ENCODE results near the gene SPG7. TPM values are rescaled to one million over a fixed set of nuclear protein-coding genes. Genes with fewer than 3 reads are reported as not detected.
"Not testable (repeated sequence)": the region's sequence is repeated elsewhere in the genome, so short reads cannot be mapped to it uniquely, and the experiment has no call there.

Gene SPG7
- total RNA-seq: 10 to 100 TPM; 76.1 to 88.4 (median 78.5) TPM

GRCh38 chr16:89507834-89508590, at the start of gene SPG7:
TSS of gene SPG7 (plus strand) at chr16:89508403. CDS start at chr16:89508418, 15 bp downstream.
- H3K27me3 Mint-ChIP-seq (ENCODE audit: low read depth): no peaks in the 10 kb centered on the region
- DNase-seq (peak; percentile 88), ATAC-seq (peak; percentile 71 to 74)
- no peaks in the 10 kb centered on the region for H3K9me3 Mint-ChIP-seq
- H3K4me1 Mint-ChIP-seq (ENCODE audit: low read depth): peaks cover 34% of the 10 kb centered on the region
- peak within 1 kb of the TSS; percentile 96 for H3K4me3 Mint-ChIP-seq
- no peaks in the 10 kb centered on the region for H3K36me3 Mint-ChIP-seq (ENCODE audit: insufficient read depth)

GRCh38 chr16:89458551-89458950, 49.7 kb upstream of the SPG7 start:
- Mint-ChIP-seq H3K36me3 (ENCODE audit: insufficient read depth) (peaks cover 3% of the 10 kb centered on the region), H3K4me3 (no peak overlapping the region), H3K27me3 (ENCODE audit: low read depth) (no peaks in the 10 kb centered on the region), H3K9me3 (no peaks in the 10 kb centered on the region), H3K4me1 (ENCODE audit: low read depth) (peaks cover 65% of the 10 kb centered on the region)
- no peak for ATAC-seq
- no peak for DNase-seq

- no peaks in the 10 kb centered on the region for H3K9me3 Mint-ChIP-seq
- peaks cover 3% of the 10 kb centered on the region for H3K36me3 Mint-ChIP-seq (ENCODE audit: insufficient read depth)
- DNase-seq (no peak), ATAC-seq (no peak)
- no peak overlapping the region for H3K4me3 Mint-ChIP-seq
- H3K27me3 Mint-ChIP-seq (ENCODE audit: low read depth): no peaks in the 10 kb centered on the region
- H3K4me1 Mint-ChIP-seq (ENCODE audit: low read depth): peaks cover 64% of the 10 kb centered on the region
Observed at GRCh38 chr16:89458967-89459366, 49.2 kb upstream of the SPG7 start.

- Mint-ChIP-seq H3K27me3 (ENCODE audit: low read depth) (no peaks in the 10 kb centered on the region), H3K4me3 (no peak overlapping the region), H3K9me3 (no peaks in the 10 kb centered on the region), H3K4me1 (ENCODE audit: low read depth) (peaks cover 67% of the 10 kb centered on the region), H3K36me3 (ENCODE audit: insufficient read depth) (peaks cover 3% of the 10 kb centered on the region)
- DNase-seq: no peak
- ATAC-seq: no peak
Observed at GRCh38 chr16:89460556-89460955, 47.6 kb upstream of the SPG7 start.

GRCh38 chr16:89461890-89462289, 46.3 kb upstream of the SPG7 start:
- not testable (repeated sequence) for H3K4me3 Mint-ChIP-seq; H3K27me3 Mint-ChIP-seq (ENCODE audit: low read depth); DNase-seq; H3K9me3 Mint-ChIP-seq; ATAC-seq; H3K36me3 Mint-ChIP-seq (ENCODE audit: insufficient read depth)
- peaks cover 67% of the 10 kb centered on the region for H3K4me1 Mint-ChIP-seq (ENCODE audit: low read depth)

- not testable (repeated sequence) for ATAC-seq; DNase-seq; H3K36me3 Mint-ChIP-seq (ENCODE audit: insufficient read depth); H3K9me3 Mint-ChIP-seq; H3K27me3 Mint-ChIP-seq (ENCODE audit: low read depth); H3K4me3 Mint-ChIP-seq
- peaks cover 73% of the 10 kb centered on the region for H3K4me1 Mint-ChIP-seq (ENCODE audit: low read depth)
Observed at GRCh38 chr16:89462639-89463038, 45.6 kb upstream of the SPG7 start.

- peaks cover 74% of the 10 kb centered on the region for H3K4me1 Mint-ChIP-seq (ENCODE audit: low read depth)
- DNase-seq; H3K27me3 Mint-ChIP-seq (ENCODE audit: low read depth); H3K9me3 Mint-ChIP-seq; H3K36me3 Mint-ChIP-seq (ENCODE audit: insufficient read depth); H3K4me3 Mint-ChIP-seq; ATAC-seq: not testable (repeated sequence)
Observed at GRCh38 chr16:89463312-89463711, 44.9 kb upstream of the SPG7 start.

GRCh38 chr16:89466920-89467319, 41.3 kb upstream of the SPG7 start:
- Mint-ChIP-seq H3K36me3 (ENCODE audit: insufficient read depth) (peaks cover 9% of the 10 kb centered on the region), H3K4me1 (ENCODE audit: low read depth) (peaks cover 67% of the 10 kb centered on the region), H3K4me3 (peak overlapping the region; percentile 14), H3K27me3 (ENCODE audit: low read depth) (no peaks in the 10 kb centered on the region), H3K9me3 (no peaks in the 10 kb centered on the region)
- DNase-seq: no peak
- ATAC-seq: no peak

GRCh38 chr16:89467382-89467781, 40.8 kb upstream of the SPG7 start:
- Mint-ChIP-seq H3K4me3 (peak overlapping the region; percentile 14), H3K4me1 (ENCODE audit: low read depth) (peaks cover 71% of the 10 kb centered on the region), H3K9me3 (no peaks in the 10 kb centered on the region), H3K27me3 (ENCODE audit: low read depth) (no peaks in the 10 kb centered on the region), H3K36me3 (ENCODE audit: insufficient read depth) (peaks cover 9% of the 10 kb centered on the region)
- ATAC-seq (peak in 1 of 2 donors; percentile 19), DNase-seq (no peak)

- peaks cover 7% of the 10 kb centered on the region for H3K36me3 Mint-ChIP-seq (ENCODE audit: insufficient read depth)
- H3K27me3 Mint-ChIP-seq (ENCODE audit: low read depth): no peaks in the 10 kb centered on the region
- DNase-seq: no peak
- peaks cover 83% of the 10 kb centered on the region for H3K4me1 Mint-ChIP-seq (ENCODE audit: low read depth)
- no peak for ATAC-seq
- no peaks in the 10 kb centered on the region for H3K9me3 Mint-ChIP-seq
- peak overlapping the region; percentile 6 for H3K4me3 Mint-ChIP-seq
Observed at GRCh38 chr16:89472711-89473075, 35.5 kb upstream of the SPG7 start.

- DNase-seq (no peak), ATAC-seq (no peak)
- Mint-ChIP-seq H3K4me3 (peak overlapping the region; percentile 69), H3K9me3 (no peaks in the 10 kb centered on the region), H3K27me3 (ENCODE audit: low read depth) (no peaks in the 10 kb centered on the region), H3K4me1 (ENCODE audit: low read depth) (peaks cover 83% of the 10 kb centered on the region), H3K36me3 (ENCODE audit: insufficient read depth) (peaks cover 7% of the 10 kb centered on the region)
Observed at GRCh38 chr16:89473136-89473712, 35.0 kb upstream of the SPG7 start.

- H3K36me3 Mint-ChIP-seq (ENCODE audit: insufficient read depth): peaks cover 7% of the 10 kb centered on the region
- no peaks in the 10 kb centered on the region for H3K9me3 Mint-ChIP-seq
- peak in 1 of 2 donors; percentile 11 for ATAC-seq
- DNase-seq: no peak
- peak overlapping the region; percentile 69 for H3K4me3 Mint-ChIP-seq
- H3K27me3 Mint-ChIP-seq (ENCODE audit: low read depth): no peaks in the 10 kb centered on the region
- H3K4me1 Mint-ChIP-seq (ENCODE audit: low read depth): peaks cover 88% of the 10 kb centered on the region
Observed at GRCh38 chr16:89473791-89474414, 34.3 kb upstream of the SPG7 start.

- no peak overlapping the region for H3K4me3 Mint-ChIP-seq
Observed at GRCh38 chr16:89475144-89475543, 33.1 kb upstream of the SPG7 start.

GRCh38 chr16:89476379-89476778, 31.8 kb upstream of the SPG7 start:
- Mint-ChIP-seq H3K4me3 (peak overlapping the region; percentile 44), H3K27me3 (ENCODE audit: low read depth) (no peaks in the 10 kb centered on the region)

More at GRCh38 chr16:89475144-89475543, 33.1 kb upstream of the SPG7 start:
- Mint-ChIP-seq H3K27me3 (ENCODE audit: low read depth) (no peaks in the 10 kb centered on the region), H3K9me3 (no peaks in the 10 kb centered on the region), H3K4me1 (ENCODE audit: low read depth) (peaks cover 89% of the 10 kb centered on the region), H3K36me3 (ENCODE audit: insufficient read depth) (peaks cover 5% of the 10 kb centered on the region)
- no peak for ATAC-seq
- no peak for DNase-seq

More at GRCh38 chr16:89476379-89476778, 31.8 kb upstream of the SPG7 start:
- peak in 1 of 2 donors; percentile 22 for ATAC-seq
- H3K36me3 Mint-ChIP-seq (ENCODE audit: insufficient read depth): peaks cover 9% of the 10 kb centered on the region
- H3K4me1 Mint-ChIP-seq (ENCODE audit: low read depth): peaks cover 89% of the 10 kb centered on the region
- H3K9me3 Mint-ChIP-seq: no peaks in the 10 kb centered on the region
- DNase-seq: no peak

Data from activated T-cell treated with anti-CD3 and anti-CD28 coated beads, Interleukin-2, amount 50 U/mL, for 4 hours (primary cell).